IPS-18a (cell line): Measurements from ENCODE around the gene ATXN2L.

Experiments
- H3K27ac ChIP-seq: one replicate; pipeline ENCODE4 v1.5.1; 2013; ENCODE audit warnings: low read length
- H3K27me3 ChIP-seq: one replicate; pipeline ENCODE4 v1.6.1; 2013; ENCODE audit warnings: mild to moderate bottlenecking, low read length; ENCODE audit not compliant: control insufficient read depth, insufficient read depth
- H3K36me3 ChIP-seq: one replicate; pipeline ENCODE4 v1.6.1; 2013; ENCODE audit warnings: low read depth, low read length; ENCODE audit not compliant: control insufficient read depth
- H3K4me1 ChIP-seq: one replicate; pipeline ENCODE4 v1.6.1; 2013; ENCODE audit warnings: low read depth, low read length; ENCODE audit not compliant: control insufficient read depth
- H3K4me3 ChIP-seq: one replicate; pipeline ENCODE4 v1.5.1; 2013; ENCODE audit warnings: low read length
- H3K9ac ChIP-seq: one replicate; pipeline ENCODE4 v1.6.1; 2013; ENCODE audit warnings: mild to moderate bottlenecking, low read length, moderate library complexity
- H3K9me3 ChIP-seq: one replicate; pipeline ENCODE4 v1.6.1; 2013; ENCODE audit warnings: low read depth, low read length; ENCODE audit not compliant: control insufficient read depth

The ATXN2L gene

DNA sequence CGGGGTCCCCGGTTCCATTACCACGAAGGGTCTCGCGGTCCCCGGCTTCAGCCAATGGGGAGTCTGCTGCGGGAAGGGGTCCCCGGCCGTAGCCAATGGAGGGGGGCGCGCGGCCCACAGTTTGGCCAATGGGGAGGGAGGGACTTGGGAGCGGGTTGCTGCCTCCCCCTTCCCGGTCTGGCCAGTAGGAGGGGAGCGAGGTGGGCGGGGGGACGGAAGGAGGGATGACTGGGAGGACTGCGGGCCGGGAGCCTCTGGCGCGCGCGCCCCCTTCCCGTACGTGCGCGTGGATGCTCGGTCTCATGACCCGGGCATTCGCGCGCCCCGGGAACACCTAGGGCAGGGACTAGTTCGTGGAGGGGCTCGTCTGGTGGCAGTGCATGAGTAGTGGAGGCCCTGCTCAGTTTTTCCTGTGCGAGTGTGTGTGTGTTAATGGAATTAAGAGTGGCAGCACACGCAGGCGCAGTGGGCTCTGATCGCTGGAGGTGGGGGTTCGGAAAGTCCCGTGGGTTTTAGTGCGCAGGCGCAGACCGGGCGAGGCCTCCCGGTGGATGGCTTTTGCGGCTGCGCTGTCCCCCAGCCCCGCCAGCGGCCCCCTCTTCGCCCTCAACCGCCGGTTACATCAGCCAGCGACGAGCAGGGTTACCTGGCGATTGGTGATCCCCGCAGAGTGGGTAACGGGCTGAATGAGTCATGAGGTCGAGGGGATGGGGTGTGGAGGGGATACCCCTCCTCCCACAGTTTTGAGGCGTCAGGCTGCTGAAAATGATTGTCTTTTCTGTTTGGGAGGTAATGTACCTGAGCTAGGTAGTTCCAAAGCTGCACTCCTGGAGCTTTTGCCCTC lies 1.3 kb downstream of the ATXN2L start:
- Histone ChIP-seq H3K9ac (peak overlapping the region; percentile 99), H3K27ac (peak overlapping the region; percentile 99), H3K36me3 (peaks cover 45% of the 10 kb centered on the region), H3K9me3 (no peaks in the 10 kb centered on the region), H3K27me3 (no peaks in the 10 kb centered on the region), H3K4me3 (peak overlapping the region; percentile 99), H3K4me1 (peaks cover 6% of the 10 kb centered on the region)

DNA sequence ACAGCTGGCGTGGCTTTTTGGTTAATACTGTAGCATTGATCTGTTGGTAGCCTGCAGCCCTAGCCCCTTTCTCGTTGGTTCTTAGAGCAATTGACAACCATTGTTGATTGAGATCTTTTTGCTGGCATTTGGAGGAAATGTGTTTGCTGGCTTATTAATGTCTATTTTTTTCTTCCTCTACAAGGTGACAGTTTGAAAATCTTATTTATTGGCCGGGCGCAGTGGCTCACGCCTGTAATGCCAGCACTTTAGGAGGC lies 1.8 kb downstream of the ATXN2L start:
- Histone ChIP-seq H3K9ac (peak overlapping the region; percentile 99), H3K27ac (peak overlapping the region; percentile 99), H3K9me3 (no peaks in the 10 kb centered on the region), H3K4me3 (peak overlapping the region; percentile 99), H3K27me3 (no peaks in the 10 kb centered on the region), H3K4me1 (peaks cover 6% of the 10 kb centered on the region), H3K36me3 (peaks cover 51% of the 10 kb centered on the region)

DNA sequence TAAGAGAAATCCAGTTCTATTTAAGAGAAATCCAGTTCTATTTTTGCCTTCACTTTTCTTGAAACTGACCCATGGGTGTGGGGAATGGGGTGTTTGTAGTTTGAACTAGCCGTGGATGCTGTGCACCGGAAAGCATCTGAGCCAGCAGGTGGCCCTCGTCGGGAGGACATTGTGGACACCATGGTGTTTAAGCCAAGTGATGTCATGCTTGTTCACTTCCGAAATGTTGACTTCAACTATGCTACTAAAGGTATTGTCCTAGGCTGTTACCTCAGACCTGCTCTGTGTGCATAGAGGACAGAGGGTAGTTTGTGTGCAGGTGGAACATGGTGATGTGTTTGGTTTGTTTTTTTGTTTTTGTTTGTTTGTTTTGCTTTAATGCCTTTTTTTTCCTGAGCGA lies 3.3 kb downstream of the ATXN2L start:
- H3K4me3 ChIP-seq = no peak overlapping the region
- H3K9ac ChIP-seq = no peak overlapping the region
- H3K36me3 ChIP-seq = peaks cover 61% of the 10 kb centered on the region
- H3K9me3 ChIP-seq = no peaks in the 10 kb centered on the region
- H3K27ac ChIP-seq = no peak overlapping the region
- peaks cover 6% of the 10 kb centered on the region for H3K4me1 ChIP-seq
- no peaks in the 10 kb centered on the region for H3K27me3 ChIP-seq

DNA sequence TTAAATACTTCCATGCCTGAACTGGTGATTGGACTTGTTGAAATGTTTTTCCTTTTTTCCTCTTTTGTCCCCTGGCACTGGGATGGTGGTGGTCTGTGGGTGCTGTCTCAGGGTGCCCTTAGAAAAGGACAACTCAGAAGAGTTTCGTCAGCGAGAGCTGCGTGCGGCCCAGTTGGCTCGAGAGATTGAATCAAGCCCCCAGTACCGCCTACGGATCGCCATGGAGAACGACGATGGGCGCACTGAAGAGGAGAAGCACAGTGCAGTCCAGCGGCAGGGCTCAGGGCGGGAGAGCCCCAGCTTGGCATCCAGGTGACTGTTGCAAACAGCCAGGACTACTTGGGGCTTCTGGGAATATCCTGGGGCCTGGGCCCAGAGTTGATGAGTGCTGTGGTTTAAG lies 6.9 kb downstream of the ATXN2L start:
- Histone ChIP-seq H3K9ac (no peak overlapping the region), H3K27ac (no peak overlapping the region), H3K4me3 (no peak overlapping the region), H3K4me1 (peaks cover 6% of the 10 kb centered on the region), H3K27me3 (no peaks in the 10 kb centered on the region), H3K36me3 (peaks cover 97% of the 10 kb centered on the region), H3K9me3 (no peaks in the 10 kb centered on the region)

DNA sequence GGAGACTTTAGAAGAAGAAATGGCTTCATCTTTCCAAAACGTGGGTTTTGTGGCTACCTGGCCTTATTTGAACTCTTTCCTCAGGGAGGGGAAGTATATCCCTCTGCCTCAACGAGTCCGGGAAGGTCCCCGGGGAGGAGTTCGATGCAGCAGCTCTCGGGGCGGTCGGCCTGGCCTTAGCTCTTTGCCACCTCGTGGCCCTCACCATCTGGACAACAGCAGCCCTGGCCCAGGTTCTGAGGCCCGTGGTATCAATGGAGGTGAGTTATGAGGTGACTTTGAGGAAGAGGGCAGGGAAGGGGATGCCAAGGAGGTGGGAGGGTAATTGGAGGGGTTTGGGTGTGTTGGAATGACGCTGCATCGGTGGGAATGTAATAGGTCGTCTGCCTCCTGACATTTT lies 7.7 kb downstream of the ATXN2L start:
- H3K9ac ChIP-seq = no peak overlapping the region
- H3K36me3 ChIP-seq = peaks cover 100% of the 10 kb centered on the region
- no peak overlapping the region for H3K4me3 ChIP-seq
- H3K27ac ChIP-seq = no peak overlapping the region
- H3K4me1 ChIP-seq = peaks cover under 1% of the 10 kb centered on the region
- H3K27me3 ChIP-seq = no peaks in the 10 kb centered on the region
- H3K9me3 ChIP-seq = no peaks in the 10 kb centered on the region

DNA sequence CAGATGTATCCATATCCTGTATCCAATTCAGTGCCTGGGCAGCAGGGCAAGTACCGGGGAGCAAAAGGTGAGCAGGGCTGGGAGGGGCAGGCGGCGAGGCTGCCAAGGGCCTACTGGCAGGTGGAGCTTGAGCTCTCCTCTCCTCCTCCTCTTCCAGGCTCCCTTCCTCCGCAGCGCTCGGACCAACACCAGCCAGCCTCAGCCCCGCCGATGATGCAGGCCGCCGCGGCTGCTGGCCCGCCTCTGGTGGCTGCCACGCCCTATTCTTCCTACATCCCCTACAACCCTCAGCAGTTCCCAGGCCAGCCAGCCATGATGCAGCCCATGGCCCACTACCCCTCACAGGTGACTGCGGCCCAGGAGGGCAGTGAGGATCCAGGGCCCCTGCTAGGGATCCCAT lies 11.6 kb downstream of the ATXN2L start:
- no peak overlapping the region for H3K9ac ChIP-seq
- H3K27me3 ChIP-seq = no peaks in the 10 kb centered on the region
- no peaks in the 10 kb centered on the region for H3K9me3 ChIP-seq
- H3K36me3 ChIP-seq = peaks cover 92% of the 10 kb centered on the region
- no peak overlapping the region for H3K4me3 ChIP-seq
- no peak overlapping the region for H3K27ac ChIP-seq
- no peaks in the 10 kb centered on the region for H3K4me1 ChIP-seq

DNA sequence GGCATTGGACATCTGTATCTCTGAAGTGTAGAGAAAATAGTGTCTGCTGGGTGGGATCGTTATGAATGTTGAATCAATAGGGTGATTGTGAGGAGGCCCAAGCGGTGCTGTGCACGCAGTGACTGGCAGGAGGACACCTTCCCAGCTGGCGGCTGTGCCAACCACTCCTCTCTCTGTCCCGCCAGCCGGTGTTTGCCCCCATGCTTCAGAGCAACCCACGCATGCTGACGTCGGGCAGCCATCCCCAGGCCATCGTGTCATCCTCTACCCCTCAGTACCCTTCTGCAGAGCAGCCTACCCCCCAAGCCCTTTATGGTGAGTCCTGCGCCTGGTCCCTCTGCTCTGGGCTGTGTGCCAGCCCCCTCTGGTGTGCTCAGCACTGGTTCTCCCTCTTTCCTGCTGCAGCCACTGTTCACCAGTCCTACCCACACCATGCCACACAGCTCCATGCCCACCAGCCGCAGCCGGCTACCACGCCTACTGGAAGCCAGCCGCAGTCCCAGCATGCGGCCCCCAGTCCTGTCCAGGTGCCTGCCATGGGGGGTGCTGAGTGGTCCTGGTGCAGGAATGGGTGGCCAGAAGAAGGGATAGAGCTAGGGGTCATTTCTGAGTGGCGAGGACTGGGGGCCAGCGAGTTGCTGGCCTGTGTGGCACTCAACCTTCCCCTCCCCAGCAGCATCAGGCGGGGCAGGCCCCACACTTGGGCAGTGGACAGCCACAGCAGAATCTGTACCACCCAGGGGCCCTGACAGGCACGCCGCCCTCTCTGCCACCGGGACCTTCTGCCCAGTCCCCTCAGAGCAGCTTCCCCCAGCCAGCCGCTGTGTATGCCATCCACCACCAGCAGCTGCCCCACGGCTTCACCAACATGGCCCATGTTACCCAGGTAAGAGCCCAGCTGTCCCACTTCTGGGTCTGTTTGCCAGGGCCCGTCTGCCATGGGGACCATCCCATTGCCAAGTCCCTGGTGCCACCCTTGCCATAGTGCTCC lies 12.4 kb downstream of the ATXN2L start:
- Histone ChIP-seq H3K4me1 (no peaks in the 10 kb centered on the region), H3K36me3 (peaks cover 84% of the 10 kb centered on the region), H3K4me3 (no peak overlapping the region), H3K9ac (no peak overlapping the region), H3K27ac (no peak overlapping the region), H3K9me3 (no peaks in the 10 kb centered on the region), H3K27me3 (no peaks in the 10 kb centered on the region)

DNA sequence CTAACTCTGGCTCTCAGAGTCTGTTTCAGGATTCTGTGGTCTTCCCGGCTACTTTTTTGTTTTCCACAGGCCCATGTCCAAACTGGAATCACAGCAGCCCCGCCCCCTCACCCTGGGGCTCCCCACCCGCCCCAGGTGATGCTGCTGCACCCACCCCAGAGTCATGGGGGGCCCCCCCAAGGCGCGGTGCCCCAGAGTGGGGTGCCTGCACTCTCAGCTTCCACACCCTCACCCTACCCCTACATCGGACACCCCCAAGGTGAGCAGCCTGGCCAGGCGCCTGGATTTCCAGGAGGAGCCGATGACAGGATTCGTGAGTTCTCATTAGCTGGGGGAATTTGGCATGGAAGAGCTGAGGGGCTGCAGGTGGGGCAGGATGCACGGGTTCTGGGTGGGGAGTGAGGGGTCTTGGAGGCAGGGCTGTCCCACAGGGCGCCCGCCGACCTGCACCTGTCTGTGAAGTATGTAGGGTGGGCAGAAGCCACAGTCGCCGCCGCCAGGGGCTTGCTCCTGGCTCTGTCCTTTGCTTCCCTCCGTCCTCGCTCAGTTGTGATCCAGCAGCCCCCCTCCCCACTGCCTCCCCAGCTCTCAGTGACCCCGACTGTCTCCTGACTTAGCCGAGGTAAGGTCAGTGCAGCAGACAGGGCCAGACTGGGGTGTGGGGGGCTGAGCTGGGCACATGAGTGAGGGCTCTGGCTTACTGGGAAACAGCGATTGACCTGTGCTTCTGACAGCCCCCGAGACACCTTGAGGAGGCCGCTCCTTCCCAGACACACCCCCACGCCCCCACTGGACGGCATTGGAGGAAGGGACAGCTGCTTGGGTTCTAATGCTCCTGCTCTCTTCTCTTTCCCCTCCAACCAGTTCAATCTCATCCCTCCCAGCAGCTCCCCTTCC lies 13.3 kb downstream of the ATXN2L start:
- Histone ChIP-seq H3K9ac (no peak overlapping the region), H3K27ac (no peak overlapping the region), H3K4me3 (no peak overlapping the region), H3K4me1 (no peaks in the 10 kb centered on the region), H3K9me3 (no peaks in the 10 kb centered on the region), H3K36me3 (peaks cover 75% of the 10 kb centered on the region), H3K27me3 (no peaks in the 10 kb centered on the region)

DNA sequence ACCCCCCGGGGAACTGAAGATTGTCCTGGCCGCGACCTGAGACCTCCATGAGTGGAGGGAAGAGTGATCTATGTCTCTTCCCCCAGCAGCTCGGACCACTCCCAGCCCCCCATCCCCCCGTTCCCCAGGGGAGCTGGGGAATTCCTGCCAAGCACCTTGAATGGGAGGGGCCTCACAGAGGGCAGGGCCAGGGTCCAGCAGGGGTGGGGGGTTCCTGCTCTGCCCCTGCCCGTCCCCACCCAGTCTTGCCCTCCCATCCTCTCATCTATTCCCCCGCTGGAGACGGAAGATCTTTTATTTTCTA lies 13.9 kb downstream of the ATXN2L start:
- Histone ChIP-seq H3K27me3 (no peaks in the 10 kb centered on the region), H3K27ac (no peak overlapping the region), H3K9ac (no peak overlapping the region), H3K36me3 (peaks cover 69% of the 10 kb centered on the region), H3K9me3 (no peaks in the 10 kb centered on the region), H3K4me1 (no peaks in the 10 kb centered on the region), H3K4me3 (no peak overlapping the region)

DNA sequence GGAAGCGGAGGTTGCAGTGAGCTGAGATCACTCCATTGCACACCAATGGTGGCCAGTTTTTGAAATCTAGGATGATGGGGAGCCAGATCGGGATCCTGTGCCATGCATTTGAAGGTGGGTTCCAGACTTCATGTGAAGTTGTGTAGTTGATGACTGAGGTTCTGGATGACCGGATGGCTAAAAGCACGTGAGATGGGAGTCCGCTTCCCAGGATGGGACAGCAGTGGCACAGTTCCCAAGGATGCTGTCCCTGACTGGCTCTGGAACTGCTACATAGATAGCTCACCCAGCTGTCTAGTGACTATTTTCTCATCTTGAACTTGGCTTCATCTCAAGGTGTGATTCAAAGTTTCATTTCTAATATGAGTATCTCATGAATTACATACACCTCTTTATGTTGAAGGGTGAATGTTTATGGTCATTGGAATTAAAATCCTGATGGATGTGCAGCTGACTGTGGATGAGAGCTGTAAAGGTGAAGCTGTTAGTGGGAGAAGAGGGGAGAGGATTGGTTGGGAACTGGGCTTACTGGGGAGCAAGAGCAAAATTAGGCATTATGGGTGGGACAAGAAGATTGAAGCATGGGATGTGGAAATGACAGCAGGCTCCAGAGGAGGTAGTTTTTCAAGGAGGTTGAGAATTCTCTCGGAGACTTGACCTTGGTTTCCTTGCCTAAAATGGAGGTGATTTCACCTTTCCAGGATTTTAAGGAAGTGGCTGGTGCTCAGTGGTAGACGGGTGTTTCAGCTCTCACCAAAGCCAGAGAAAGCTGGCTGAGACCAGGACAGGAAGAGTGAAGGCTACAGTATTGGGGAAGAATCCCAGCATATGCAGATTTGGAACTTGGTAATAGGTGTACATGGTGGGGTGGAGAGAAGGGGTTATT lies 15.1 kb downstream of the ATXN2L start:
- no peaks in the 10 kb centered on the region for H3K4me1 ChIP-seq
- H3K9me3 ChIP-seq = no peaks in the 10 kb centered on the region
- no peak overlapping the region for H3K9ac ChIP-seq
- peaks cover 68% of the 10 kb centered on the region for H3K36me3 ChIP-seq
- H3K27ac ChIP-seq = no peak overlapping the region
- H3K27me3 ChIP-seq = no peaks in the 10 kb centered on the region
- H3K4me3 ChIP-seq = no peak overlapping the region
